Measurements from ENCODE around the gene ADAM8.

GRCh38 chr10:133306941-133307379 is 30.3 kb upstream of the ADAM8 start:
- no peak for TF ChIP-seq CTCF (optimal IDR thresholded peaks at IDR 0.05 in 1 of 3, IDR thresholded peaks at IDR 0.05 in 1 of 3, conservative IDR thresholded peaks at IDR 0.05 in 1 of 3; ENCODE audit: extremely low read depth in 1 of 3, insufficient read depth in 2 of 3, low read length in 3 of 3)
- no peak for TF ChIP-seq EZH2 (IDR thresholded peaks at IDR 0.05; ENCODE audit: low read length)

All from keratinocyte (primary cell).